NOMO-1 (cell line): Measurements from ENCODE around the gene CCHCR1.

Experiments
- DNase-seq, 2 experiments: peaks; one replicate each; lab custom pipeline; 2025; ENCODE audit not compliant: unreplicated experiment in 2 of 2; lab: John Stamatoyannopoulos, UW

CCHCR1 gene

DNA sequence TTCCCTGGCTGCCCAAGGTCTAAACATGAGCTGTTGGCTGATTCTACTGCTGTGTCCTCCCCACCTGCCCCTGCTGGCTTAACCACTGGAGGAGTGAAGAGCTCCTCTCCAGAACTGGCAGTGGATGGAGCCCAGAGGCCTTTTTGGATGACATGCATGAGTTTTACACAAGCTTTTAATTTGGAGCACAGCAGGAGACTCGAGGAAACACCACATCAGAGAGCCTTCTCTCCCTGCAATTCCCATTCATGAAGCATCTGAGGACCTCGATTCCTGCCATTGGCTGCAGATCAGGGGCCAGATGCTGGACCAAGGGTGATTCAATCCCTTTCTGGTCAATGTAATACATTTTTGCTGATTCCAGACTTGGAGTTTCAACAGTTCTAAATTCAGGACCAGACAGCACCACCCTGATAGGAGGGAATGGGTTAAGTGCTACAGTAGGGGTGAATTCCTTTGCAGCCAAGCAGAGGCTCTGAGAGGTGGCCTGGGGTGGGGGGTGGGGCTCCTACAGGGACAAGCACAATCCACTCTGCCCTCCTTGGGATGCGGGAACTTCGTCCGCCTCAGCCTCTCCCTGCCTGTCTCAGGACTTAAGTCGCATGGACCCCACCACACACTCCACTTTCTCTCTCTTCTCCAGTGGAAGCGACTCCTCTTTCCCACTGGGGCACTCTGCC lies 43.6 kb downstream of the CCHCR1 start:
- DNase-seq: no peak

DNA sequence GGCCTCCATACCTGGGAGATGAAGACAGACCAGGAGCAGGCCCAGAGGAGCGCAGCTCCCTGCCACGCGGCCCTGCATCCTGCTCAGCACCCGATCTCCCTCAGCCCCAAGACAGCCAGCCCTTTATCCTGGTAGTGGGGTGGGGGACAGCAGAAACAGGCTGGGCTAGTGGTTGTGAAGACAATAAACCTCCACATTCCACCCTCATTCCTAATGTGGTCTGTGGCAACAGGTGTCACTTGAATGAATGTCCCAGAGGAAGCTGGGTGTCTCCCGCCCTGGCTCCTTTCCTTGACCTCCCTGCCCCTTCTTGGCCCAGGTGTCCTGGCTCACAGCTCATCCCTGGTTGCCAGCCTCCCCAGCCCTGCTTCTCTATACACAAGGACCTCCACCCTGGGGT lies 45.1 kb downstream of the CCHCR1 start, which contains the start of gene C6orf15:
C6orf15 (minus strand) TSS at position 98 of the 400 bp plus-strand sequence; CDS start at position 78, 20 bp downstream.
- no peak for DNase-seq

DNA sequence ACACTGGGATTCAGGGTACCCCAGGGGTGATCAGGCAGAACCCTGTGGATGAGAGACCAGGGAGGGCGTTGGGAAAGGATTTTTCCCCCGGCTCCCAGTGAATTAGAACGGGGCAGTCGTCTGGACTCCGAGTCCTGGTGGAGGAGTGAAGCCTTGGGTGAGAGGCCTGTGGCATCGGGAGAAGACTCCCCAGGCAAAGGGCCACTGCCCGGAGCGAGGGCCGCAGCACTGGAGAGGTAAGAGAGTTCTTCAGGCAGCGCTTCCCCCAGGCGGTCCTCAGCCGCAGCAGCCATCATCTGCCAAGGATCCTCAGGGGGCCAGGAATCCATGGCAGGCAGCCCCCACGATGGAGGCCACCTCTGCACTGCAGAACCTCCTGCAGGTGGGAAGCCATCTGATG lies 45.9 kb downstream of the CCHCR1 start:
- DNase-seq: no peak

DNA sequence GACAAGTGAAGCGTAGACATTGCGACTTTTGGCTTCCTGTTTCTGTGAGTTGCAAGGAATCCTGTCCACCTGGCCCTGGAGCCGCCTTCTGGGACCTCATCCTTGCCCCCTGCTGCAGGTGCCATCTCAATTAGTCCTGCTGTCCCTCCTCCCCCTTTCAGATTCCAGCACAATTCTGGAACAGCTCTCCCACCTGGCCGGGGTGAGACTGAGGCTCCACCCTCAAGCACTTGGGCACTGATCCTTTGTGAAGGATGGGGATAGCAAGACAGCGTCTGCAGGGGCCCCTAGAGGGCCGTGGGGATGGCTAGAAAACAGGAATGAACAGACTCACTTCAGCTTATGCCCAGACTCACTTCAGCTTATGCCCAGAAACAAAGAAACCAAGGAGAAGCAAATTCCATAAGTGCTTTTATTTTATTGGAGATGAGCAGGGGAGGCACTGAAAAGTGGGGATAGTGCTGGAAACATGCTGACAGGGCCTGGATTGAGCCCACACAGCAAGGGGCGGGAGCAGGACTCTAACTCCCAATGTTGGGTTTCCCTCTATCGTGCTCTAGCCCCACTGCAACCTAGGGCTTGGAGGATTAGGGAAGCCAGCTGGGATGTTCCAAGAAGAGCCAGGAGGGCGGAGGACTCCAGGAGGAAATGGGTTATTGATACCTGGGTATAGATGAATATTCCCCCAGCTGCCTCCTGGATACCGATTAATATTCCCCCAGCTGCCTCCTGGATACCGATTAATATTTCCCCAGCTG lies 46.6 kb downstream of the CCHCR1 start:
- DNase-seq: no peak

DNA sequence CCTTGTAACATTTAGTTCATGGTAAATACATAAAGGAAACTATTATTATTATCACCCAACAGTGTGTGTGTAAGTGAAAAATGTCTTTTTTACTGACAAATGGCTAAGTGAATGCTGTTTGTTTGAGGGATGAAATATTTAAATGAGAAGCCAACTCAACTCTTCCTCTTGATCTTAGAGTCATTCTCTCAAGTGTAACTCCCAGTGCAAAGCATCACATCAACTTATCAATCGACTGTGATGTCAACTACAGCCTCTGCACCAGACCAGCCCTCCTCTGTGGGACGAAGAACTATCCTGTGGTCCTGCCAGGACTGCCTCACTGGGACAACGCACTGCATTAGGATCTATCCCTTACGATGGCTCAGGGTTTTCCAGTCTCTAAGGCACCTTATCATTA lies 50.5 kb downstream of the CCHCR1 start:
- DNase-seq: no peak

- DNase-seq: no peak
Observed at GRCh38 chr6:31103136-31103535, 54.5 kb downstream of the CCHCR1 start.

- no peak for DNase-seq
Observed at GRCh38 chr6:31098449-31098938, 59.1 kb downstream of the CCHCR1 start.

- DNase-seq: no peak
Observed at GRCh38 chr6:31096656-31097055, 60.9 kb downstream of the CCHCR1 start.

DNA sequence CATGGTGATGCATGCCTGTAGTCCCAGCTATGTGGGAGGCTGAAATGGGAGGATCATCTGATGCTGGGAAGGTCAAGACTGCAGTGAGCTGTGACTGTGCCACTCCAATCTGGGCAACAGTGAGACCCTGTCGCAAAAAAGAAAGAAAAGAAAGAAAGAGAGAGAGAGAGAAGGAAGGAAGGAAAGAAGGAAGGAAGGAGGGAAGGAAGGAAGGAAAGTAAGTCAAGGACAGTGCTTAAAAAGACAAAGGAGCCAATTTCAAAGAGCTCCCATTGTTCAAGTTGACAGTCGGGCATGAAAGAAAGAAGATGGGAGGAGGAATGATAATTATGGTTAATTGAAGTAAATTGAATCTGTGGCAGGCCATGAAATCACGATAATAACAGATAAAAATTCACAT lies 61.4 kb downstream of the CCHCR1 start:
- DNase-seq: no peak

DNA sequence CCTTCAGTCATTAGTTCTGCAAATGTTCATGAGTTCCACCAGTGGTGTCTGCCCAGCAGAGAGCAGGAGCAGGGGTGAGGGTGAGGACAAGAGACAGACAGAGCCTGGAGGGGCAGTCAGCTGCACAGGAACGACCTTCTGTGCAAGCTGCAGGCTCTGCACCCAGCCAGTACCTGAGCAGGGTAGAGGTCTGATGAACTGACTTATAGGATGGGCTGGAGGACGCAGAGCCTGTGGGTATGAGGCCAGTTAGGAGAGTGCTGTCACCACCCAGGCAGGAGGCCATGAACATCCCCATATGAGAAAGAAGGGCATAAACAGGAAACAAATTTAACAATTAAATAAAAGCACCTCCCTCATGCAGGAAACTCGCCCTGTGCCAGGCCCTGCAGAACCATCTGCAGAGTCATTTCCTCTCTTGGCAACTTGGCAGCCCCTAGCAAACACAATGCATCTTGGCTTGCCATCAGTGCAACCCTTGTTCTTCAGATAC lies 63.2 kb downstream of the CCHCR1 start:
- peak; percentile 20 to 50 for DNase-seq

- no peak for DNase-seq
Observed at GRCh38 chr6:31092769-31093505, 64.7 kb downstream of the CCHCR1 start.
